ENCODE data around the gene CUX1.

- TF ChIP-seq CTCF (IDR thresholded peaks at IDR 0.05; ENCODE audit: low read length) (no peak), EZH2phosphoT487 (IDR thresholded peaks at IDR 0.05; ENCODE audit: low read length) (no peak), EZH2 (optimal IDR thresholded peaks at IDR 0.05; ENCODE audit: low read depth, low read length) (no peak)
Measured at GRCh38 chr7:102047167-102047566, 229.7 kb downstream of the CUX1 start.

Measured in MM.1S (cell line).